Stimulated activated CD4-positive, alpha-beta T cell treated with anti-CD3 and anti-CD28 coated beads, Interleukin-1b, Interleukin-23, amount 100 ng/mL, for 1 hour (primary cell): ENCODE measurements around the gene ZSWIM6.
"Not testable (repeated sequence)": the region's sequence is repeated elsewhere in the genome, so short reads cannot be mapped to it uniquely, and the experiment has no call there.

ENCODE experiments used
- DNase-seq, 2 donors: peaks; one replicate each; pipeline ENCODE4 v3.0.0-alpha.2; 2020; ENCODE audit warnings: low read depth in 2 of 2

ZSWIM6 gene

DNA sequence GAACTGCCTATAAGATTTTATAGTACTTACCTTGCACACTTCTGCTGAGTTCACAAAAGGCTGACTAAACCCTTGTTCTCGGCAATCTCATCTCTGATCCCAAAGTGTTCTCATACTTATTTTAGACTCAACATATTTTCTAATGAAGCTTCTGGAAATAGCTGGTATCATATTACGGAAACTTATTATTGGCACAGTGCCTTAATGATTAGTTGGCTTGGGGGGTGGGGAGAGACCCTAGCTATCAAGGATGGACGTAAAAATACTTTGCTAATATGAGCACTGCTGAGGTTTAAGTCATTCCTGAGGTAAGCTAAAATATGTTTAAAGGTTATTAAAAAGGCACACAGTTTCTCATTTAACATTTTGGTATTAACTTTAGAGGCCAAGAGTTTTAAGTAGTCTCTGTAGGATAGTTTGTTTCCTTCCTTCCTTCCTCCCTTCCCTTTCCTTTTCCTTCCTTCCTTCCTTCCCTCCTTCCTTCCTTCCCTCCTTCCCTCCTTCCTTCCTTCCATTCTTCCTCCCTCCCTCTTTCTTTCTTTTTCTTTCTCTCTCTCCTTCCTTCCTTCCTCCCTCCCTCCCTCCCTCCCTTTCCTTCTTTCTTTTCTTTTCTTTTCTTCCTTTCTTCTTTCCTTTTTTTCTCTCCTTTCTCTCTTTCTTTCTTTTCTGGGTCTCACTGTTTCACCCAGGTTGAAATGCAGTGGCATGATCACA, 31.5 kb downstream of the ZSWIM6 start:
- DNase-seq, result no peak

DNA sequence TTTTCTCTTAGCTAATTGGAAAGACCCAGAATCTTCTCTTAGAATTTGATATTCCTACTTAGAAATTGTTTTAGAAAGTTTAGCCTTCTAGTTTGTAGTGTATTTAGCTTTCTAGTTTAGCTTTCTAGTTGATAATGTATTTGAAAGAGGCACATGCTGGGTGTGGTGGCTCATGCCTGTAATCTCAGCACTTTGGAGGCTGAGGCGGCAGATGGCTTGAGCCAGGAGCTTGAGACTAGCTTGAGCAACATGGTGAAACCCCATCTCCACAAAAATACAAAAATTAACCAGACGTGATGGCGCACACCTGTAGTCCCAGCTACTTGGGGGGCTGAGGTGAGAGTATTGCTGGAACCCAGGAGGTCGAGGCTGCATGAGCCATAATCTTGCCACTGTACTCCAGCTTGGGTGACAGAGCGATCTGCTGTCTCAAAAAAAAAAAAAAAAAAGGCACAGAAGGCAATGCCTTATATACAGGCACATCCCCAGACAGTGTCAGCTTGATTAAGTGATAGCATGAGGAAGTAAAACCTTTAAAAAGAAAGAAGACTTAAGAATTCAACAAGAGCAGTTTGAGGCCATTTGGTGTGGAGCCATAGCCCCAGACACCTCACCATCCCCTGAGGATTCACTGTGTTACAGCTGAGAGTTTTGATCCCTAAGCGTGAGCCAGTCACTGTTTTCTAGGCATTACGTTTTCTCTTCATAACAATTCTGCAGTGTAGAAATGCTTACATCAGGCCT, 34.6 kb downstream of the ZSWIM6 start:
- DNase-seq, result no peak

DNA sequence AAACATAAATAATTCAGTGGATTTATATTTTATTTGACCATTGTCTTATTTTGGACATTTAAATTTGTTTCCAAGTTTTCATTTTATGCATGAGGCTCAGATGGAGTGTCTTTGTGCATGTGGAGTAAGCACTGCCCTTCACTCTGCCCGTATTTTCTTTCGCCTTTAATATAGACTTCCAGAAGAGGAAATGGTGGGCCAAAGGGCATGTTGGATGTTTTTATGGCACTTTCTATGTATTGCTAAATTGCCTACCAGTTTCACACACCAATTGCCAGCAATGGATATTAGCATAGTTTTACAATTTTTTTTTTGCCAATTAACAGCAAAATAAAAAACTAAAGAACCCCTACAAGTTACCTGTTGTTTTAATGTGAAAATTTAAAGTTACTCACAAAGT, 38.4 kb downstream of the ZSWIM6 start:
- DNase-seq, result no peak

DNA sequence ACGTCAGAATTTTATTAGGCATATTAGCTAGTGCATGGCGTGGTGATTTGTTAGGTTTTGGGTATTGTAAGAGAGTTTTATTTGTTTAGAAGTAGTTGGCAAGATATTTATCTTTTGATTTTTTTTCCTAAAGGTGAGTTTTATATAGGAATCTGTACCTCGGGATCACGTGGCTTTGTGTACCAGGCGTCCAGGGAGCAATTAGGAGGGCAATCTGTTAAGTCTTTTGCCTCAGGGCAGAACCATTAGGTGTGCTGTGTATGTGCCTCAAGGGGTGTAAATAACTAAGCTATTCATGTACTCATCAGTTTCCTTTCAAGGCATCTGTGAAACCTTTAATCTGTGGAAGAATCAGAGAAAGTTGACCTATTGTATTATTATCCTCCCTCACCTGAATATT, 39.4 kb downstream of the ZSWIM6 start:
- DNase-seq, result no peak

DNA sequence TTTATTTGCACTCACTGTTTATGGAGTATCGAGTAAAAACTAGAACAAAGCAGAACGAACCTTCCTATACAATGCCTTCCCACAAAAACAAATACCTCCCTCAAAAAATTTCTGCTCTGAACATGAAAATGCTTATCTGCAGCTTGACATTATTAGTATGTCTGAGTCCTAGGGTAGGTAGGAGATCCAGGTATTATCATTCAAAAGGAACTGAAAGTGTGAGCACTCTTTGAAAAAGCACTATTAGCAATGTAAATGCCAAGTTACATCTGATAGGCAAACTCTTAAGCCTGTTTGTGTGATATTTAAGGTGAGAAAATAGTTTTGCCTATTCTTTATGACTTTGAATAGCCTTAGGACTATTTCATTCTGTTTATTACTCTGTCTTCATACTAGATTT, 47.6 kb downstream of the ZSWIM6 start:
- no peak for DNase-seq

DNA sequence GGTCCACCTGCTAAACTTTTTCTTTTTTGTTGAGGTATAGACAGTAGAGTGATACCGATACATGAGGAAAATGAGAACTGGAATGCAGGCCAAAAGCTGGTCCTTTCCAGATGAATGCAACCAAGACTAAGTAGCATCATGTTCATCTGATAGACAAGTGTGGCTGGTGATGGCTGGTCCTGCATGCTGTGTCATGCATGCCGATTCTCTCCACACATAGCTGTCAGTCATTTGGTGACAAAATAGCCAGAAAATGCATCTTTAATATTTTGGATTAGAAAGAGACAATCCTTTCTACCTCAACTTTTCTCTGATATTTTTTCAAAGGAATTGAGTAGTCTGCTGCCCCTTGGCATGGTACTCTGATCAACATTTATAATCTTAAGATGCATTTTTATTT, 49.9 kb downstream of the ZSWIM6 start:
- no peak for DNase-seq

DNA sequence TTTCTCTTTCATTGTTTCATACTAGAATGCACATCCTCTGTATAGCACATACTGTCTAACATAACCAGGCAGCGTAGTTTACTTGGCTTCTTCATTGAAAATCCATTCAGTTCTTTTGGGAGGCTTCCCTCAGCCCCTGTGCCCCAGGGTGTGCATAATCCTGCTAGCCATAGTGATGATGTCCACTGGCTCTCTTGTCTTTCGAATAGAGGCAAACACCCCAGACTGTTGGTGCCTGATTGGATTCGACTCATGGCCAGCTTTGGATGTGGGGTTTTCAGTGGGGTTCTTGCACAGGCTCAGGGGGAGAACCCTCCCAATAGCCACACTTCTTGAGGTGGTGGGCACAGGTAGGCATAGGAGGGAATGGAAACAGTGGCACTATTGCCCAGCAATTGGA, 53.6 kb downstream of the ZSWIM6 start:
- DNase-seq, result no peak

DNA sequence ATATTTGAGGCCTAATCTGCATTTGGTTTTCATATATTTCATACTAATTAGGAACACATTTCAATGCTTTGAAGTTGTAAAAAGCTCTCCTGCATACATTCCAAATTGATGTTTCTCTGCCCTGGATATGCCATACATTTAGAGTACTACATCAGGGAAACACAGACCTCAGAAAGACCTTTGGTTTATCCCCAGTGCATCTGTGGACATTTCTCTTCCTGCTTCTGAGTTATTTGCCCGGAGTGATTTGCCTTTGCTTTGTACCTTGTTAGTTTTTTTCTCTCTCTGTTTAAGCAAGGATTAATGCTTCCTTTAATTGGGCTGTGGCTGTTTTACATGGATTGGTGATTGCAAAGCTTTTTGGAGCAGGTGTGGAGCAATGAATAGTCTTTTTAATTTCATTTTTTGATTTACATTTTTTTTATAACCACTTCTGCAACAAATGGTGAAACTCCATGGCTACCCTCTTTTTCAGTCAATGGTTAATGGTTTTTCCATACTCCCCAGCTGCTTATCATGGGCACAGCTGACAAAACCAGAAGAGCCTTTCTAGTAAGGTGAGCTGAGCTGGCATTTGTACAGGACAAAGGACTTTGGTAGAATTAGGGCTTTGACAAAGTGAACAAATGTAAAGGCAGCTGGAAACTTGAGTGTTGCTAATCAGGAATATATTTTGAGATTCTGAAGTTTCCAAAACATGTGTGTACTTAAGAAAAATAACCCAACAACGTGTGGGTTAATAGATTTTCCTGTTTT, 54.2 kb downstream of the ZSWIM6 start:
- no peak for DNase-seq

DNA sequence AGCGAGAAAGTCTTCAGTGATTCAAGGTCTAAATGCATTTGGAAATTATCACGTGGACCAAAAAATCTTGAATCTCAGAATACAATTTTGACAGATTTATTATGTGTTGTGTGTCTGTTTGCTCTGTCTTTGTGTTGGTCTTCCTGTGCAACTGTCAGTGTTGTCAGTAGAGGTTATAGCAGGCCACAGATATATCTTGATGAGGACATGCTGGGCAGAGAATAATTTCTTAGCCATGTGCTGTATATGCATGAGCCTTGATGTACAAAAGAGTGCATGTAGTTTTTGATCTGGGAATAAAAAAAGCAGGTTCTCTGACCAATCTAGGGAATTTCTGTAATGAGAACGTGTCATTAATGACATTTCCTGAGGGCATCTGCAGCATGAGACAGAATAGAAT, 57.6 kb downstream of the ZSWIM6 start:
- DNase-seq, result no peak

DNA sequence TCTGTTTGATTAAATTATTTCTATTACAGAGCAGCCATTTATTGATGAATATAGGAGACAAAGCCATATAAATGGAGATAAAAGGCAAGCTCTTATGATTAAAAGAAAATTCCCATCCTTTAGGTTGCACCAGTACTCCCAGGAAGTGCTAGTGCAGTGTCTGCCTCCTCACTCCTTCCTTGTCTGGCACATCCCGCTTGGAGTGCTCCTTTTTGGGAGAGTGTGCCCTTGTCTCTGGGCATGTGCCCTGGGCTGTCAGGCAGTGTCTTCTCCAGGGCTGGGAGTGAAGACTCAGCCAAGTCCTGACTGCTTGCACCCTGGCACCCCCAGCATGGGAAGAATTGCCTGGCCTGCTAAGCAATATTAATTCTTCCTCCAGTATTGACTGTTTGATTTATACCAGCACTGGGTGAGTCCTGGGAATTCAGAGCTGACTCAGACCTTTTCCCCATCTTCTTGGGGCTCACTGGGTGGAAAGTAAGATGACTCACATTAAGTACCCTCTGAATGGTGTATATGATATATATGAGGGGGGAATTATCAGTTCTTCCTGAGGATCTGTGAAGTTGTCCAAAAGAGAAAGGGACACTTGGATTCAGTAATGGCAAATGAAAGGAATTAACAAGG, 62.1 kb downstream of the ZSWIM6 start:
- DNase-seq, result no peak

DNA sequence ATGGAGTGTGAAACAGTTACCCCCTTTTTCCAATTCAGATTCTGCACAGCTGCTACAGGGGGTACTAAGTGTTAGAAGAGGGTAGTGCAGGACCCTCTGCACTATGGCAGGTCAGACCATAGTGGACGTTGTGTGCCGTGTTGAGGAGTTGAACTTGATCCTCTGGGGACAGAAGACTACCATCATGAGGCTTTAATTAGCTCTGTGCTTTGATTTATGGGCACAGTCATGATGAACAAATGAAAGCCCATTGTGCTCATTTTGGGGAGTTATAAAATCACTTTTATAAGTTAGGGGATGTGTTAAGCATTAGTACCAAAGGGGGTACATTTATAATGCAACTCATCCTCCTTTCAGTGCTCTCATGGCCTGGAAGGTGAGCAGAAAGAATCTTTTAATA, 62.7 kb downstream of the ZSWIM6 start:
- DNase-seq, result no peak

DNA sequence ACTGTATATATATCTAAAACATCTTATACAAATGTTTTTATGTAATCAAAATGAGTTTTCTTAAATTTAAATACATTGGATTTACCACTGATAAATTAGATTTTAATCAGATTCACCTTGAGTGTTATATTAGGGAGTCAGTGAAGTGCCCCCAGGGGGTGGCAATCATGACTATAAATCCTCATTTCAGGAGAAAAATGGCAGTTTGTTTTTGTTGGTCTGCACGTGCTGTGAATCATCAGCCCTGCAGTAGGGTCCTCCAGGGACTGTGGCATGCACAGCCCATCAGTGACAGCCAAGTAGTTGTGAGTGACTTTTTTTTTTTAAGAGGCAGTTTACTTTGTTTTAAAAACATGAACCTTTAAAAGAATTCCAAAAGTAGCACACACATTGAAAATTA, 65.2 kb downstream of the ZSWIM6 start:
- DNase-seq, result no peak

DNA sequence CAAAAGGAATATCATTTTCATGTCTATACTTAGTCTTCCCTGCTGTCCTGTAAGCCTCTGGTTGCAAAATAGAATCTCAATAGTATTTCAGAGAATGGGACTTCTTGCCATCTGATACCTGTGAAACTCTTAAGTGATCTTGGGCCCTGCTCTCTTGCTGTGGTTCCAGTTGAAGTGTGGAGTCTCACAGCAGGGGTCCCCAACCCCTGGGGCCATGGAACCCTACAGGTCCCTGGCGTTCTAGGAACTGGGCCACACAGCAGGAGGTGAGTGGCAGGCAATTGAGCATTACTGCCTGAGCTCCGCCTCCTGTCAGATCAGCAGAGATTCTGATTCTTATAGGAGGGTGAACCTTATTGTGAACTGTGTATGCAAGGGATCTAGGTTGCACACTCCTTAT, 65.9 kb downstream of the ZSWIM6 start:
- no peak for DNase-seq

DNA sequence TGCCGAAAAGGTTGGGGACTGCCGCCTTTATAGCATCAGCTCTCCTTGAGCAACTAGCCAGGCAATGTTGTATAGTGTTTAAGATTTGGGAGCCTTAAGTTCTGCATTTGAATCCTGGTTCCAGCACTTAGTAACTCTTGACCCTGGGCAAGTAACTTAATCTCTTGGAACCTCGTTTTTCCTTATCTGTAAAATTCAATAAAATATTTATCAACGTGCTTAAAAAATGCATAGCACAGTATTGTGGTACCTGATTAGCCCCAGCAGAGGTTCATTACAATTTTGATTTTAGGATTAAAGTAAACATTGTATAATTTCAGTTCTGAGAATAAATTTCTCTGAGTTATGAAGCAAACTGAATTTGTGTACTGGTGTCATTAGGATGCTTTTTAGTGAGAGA, 66.4 kb downstream of the ZSWIM6 start:
- no peak for DNase-seq

DNA sequence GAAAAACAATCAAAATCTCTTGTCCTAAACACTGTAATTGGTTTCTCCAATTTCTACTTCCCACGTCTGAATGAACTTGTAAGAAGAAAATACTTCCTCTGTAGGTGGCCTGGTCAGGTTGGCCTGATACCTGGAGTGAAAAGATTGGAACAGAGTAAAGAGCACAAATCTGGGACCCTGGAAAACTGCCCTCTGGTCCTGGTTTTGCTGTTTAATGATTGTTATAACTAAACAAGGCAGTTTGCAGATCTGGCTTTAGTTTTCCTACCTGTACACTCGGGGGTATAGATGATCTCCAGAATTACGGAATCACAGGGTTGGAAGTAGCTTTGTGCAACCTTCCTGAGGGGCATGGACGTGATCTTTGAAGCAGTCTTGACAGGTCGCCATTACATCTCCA, 67.6 kb downstream of the ZSWIM6 start:
- no peak for DNase-seq

DNA sequence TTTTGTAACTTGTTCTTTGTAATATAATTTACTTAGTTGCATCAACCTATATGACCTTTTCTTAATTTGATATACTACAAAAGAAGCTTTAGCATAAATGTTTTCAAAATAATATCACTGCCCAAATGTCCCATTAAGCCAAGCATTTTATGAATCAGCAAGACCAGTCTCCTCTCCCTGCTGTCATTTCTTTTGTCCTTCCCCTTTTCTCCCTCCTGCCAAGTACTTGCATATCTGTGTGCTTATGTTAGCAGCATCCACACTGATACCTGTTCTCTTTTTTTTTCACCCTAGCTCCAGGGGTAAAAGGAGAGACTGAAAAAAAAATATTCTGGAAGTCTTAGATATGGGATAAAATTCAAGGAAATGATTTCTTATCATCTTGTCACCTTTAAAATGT, 69.7 kb downstream of the ZSWIM6 start:
- no peak for DNase-seq

DNA sequence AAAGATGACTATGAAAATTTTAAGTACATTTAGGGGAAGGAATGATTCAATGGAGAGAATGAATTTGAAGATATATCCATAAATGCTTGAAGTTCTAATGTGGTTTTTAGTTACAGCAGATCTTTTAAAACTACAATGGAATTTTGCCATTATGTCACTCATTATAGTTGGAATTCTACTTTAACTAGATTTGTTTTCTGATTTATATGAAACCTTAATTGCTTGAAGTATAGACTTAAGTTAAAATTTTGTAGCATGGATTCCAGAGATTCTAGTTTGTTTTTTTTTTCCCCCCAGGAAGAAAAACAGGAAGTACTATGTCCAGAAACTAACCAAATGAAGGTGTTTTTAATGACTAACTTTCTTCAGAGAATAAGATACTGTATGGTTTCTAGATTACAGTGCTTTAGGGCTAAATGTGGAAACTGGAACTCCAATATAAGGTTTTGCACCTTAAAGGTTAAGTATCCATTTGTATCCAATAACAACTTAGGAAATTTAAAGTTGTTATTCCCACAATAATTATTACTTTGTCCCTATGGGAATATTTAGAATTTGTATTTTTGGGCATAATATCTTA, 70.3 kb downstream of the ZSWIM6 start:
- DNase-seq, result no peak

DNA sequence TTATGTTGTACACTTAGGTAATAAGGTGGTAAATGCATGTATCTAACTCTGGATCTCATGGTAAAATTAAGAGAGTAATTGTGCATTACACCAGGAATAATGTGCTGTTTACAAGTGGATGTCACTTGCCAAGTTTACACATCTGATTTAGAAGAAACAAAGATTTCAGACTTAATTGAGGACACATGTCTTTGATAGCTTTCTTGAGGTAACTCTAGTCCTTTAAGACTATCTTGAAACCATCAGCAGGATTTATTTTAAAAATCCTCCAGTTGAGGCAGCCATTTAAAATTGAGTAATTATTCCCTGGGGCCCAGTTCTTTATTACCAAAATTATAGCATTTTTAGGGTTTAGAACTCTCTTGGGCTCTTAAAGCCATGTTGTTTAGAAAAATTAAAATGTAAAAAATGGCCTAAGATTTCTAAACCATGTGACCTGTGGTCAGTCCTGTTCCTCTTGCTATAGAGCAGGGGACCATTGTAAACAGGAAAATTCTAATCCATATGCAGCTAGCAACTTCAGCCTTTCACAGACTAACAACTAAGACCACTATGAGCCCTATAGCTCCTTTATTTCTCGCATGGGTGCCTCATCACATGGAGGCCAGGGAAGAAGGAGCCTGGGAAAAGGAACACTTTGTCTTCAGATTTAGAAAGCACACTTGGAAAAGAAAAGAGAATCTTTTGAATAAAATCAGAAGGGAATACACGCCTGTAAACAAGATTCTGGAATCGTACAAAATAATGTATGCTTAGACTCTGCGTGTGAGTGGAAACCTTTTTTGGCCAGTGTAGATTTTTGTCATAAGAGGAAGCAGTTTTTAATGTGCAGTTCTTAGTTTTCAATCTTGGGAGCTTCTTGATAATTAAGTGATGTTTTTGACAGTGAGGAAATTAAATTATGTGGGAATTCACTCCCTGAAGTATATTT, 71.2 kb downstream of the ZSWIM6 start:
- no peak for DNase-seq

DNA sequence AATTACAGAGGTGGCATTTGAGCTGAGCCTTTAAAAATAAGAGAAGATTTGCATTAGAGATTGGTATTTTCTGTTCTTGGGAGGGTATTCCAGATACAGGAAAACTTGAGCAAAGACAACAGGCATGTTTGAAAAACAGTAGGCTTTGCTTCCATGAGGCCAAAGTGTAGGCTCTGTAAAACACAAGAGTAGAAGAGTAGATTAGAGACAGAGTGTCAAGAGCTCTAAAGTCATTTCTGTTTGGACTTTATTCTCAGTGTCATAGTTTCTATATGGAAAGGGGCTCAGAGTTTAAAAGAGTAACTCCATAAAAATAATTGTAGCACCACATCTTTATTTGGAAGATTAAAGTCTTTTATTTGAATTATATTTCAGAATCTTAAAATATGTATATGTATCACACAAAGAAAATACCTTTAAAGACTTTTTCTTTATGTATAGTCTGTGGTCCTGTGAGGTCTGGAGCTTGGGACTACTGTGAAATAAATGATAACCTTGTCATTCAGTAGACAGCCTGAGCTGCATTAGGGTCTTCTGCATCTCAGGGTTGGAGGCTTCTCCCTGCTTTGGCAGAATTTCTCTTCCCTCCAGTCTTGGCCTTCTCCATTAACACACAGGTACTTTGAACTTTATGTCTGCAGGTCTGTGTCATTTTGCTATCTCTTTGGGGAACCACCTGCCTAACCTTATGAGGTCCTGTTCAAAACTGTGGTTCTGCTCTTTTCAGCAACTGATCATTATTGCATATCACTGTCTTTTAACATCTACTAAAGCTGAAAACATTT, 73.6 kb downstream of the ZSWIM6 start:
- no peak for DNase-seq

DNA sequence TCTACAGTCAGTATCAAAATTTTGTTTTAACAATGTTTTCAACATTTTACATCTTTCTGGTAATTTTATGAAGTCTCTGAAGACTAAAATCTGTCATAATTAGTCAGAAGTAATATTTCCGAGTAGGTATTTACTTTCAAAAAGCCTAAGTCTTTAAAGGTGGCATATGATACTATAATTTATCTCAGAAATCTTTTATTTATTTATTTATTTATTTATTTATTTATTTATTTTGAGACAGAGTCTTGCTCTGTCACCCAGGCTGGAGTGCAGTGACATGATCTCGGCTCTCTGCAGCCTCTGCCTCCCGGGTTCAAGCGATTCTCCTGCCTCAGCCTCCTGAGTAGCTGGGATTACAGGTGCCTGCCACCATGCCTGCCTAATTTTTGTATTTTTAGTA, 74.4 kb downstream of the ZSWIM6 start:
- DNase-seq, result not testable (repeated sequence)
